RWPE2 (cell line): ENCODE results near the gene TRIM7.

Source experiments
- ATAC-seq: fragments of 200-7000 bp; cut with Tn5 transposase; 3 replicates; pipeline ENCODE4 v1.9.1; 2021; ENCODE audit warnings: low read depth
- DNase-seq: peaks from one replicate; pipeline ENCODE4 v3.0.0-alpha.2; 2020; ENCODE audit warnings: low spot score
- H3K27ac ChIP-seq: fragments of 450-650 bp; 2 replicates; pipeline ENCODE4 v1.5.1; 2017; ENCODE audit warnings: mild to moderate bottlenecking; ENCODE audit not compliant: poor library complexity, severe bottlenecking
- H3K27me3 ChIP-seq: fragments of 250-450 bp; sonication (Bioruptor Pico); 2 replicates; pipeline ENCODE4 v1.5.1; 2021; ENCODE audit warnings: mild to moderate bottlenecking, moderate library complexity; ENCODE audit not compliant: insufficient read depth, poor library complexity, severe bottlenecking
- H3K36me3 ChIP-seq: fragments of 250-450 bp; sonication (Bioruptor Pico); 2 replicates; pipeline ENCODE4 v1.5.1; 2020; ENCODE audit warnings: low read depth, mild to moderate bottlenecking, moderate library complexity
- H3K4me1 ChIP-seq: fragments of 250-450 bp; sonication (Bioruptor Pico); 2 replicates; pipeline ENCODE4 v1.5.1; 2021; ENCODE audit warnings: mild to moderate bottlenecking, moderate library complexity; ENCODE audit not compliant: insufficient read depth, poor library complexity, severe bottlenecking
- H3K4me3 ChIP-seq: fragments of 250-450 bp; sonication (Bioruptor Pico); 2 replicates; pipeline ENCODE4 v1.5.1; 2021; ENCODE audit warnings: mild to moderate bottlenecking, moderate library complexity; ENCODE audit not compliant: severe bottlenecking
- H3K9me3 ChIP-seq: fragments of 250-450 bp; sonication (Bioruptor Pico); 2 replicates; pipeline ENCODE4 v1.5.1; 2021; ENCODE audit warnings: mild to moderate bottlenecking, moderate library complexity; ENCODE audit not compliant: severe bottlenecking
- TF ChIP-seq, protein P1 (sequence below): fragments of 450-650 bp; IDR thresholded peaks from one replicate; pipeline ENCODE4 v1.5.1; 2017; ENCODE audit warnings: mild to moderate bottlenecking, moderate library complexity; ENCODE audit not compliant: poor library complexity, severe bottlenecking

TRIM7 gene

DNA sequence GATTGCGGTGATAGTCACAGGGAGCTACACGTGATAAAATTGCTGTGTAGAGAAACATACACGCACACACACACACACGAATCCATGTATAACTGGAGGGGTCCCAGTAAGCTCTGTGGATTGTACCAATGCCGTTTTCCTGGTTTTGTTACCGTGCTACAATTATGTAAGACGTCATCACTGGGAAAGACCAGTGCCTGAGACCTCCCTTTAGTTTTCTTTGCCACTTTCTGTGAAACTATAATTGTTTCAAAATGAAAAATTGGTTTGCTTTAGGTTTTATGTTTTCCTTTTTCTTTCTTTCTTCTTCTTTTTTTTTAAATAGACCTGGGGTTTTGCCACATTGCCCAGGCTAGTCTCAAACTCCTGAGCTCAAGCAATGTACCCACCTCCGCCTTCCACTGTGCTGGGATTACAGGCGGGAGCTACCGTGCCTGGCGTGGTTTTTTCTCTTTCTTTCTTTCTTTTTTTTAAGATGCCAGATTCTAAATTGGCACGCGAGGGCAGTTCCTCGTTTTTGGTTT, 36.3 kb downstream of the TRIM7 start:
- Histone ChIP-seq H3K4me1 (peaks cover 10% of the 10 kb centered on the region), H3K4me3 (no peak overlapping the region), H3K9me3 (no peaks in the 10 kb centered on the region), H3K27ac (no peak overlapping the region), H3K27me3 (no peaks in the 10 kb centered on the region), H3K36me3 (no peaks in the 10 kb centered on the region)
- TF ChIP-seq, protein P1, sequence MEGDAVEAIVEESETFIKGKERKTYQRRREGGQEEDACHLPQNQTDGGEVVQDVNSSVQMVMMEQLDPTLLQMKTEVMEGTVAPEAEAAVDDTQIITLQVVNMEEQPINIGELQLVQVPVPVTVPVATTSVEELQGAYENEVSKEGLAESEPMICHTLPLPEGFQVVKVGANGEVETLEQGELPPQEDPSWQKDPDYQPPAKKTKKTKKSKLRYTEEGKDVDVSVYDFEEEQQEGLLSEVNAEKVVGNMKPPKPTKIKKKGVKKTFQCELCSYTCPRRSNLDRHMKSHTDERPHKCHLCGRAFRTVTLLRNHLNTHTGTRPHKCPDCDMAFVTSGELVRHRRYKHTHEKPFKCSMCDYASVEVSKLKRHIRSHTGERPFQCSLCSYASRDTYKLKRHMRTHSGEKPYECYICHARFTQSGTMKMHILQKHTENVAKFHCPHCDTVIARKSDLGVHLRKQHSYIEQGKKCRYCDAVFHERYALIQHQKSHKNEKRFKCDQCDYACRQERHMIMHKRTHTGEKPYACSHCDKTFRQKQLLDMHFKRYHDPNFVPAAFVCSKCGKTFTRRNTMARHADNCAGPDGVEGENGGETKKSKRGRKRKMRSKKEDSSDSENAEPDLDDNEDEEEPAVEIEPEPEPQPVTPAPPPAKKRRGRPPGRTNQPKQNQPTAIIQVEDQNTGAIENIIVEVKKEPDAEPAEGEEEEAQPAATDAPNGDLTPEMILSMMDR: no peak
- no peak for DNase-seq
- no peak for ATAC-seq

GRCh38 chr5:181167814-181168488, 37.0 kb downstream of the TRIM7 start:
- Histone ChIP-seq H3K36me3 (no peaks in the 10 kb centered on the region), H3K9me3 (no peaks in the 10 kb centered on the region), H3K4me3 (no peak overlapping the region), H3K4me1 (peaks cover 10% of the 10 kb centered on the region), H3K27me3 (no peaks in the 10 kb centered on the region), H3K27ac (no peak overlapping the region)
- TF ChIP-seq, protein P1: peak; percentile 76
- DNase-seq (no peak), ATAC-seq (peak; percentile 10; the same call in 1 of the 3 replicates)

GRCh38 chr5:181166812-181167733, 37.9 kb downstream of the TRIM7 start:
- Histone ChIP-seq H3K27me3 (no peaks in the 10 kb centered on the region), H3K4me3 (no peak overlapping the region), H3K4me1 (peaks cover 6% of the 10 kb centered on the region), H3K9me3 (no peaks in the 10 kb centered on the region), H3K36me3 (no peaks in the 10 kb centered on the region), H3K27ac (no peak overlapping the region)
- ATAC-seq (peak; percentile 32; the same call in 2 of the 3 replicates), DNase-seq (no peak)
- TF ChIP-seq, protein P1: no peak

DNA sequence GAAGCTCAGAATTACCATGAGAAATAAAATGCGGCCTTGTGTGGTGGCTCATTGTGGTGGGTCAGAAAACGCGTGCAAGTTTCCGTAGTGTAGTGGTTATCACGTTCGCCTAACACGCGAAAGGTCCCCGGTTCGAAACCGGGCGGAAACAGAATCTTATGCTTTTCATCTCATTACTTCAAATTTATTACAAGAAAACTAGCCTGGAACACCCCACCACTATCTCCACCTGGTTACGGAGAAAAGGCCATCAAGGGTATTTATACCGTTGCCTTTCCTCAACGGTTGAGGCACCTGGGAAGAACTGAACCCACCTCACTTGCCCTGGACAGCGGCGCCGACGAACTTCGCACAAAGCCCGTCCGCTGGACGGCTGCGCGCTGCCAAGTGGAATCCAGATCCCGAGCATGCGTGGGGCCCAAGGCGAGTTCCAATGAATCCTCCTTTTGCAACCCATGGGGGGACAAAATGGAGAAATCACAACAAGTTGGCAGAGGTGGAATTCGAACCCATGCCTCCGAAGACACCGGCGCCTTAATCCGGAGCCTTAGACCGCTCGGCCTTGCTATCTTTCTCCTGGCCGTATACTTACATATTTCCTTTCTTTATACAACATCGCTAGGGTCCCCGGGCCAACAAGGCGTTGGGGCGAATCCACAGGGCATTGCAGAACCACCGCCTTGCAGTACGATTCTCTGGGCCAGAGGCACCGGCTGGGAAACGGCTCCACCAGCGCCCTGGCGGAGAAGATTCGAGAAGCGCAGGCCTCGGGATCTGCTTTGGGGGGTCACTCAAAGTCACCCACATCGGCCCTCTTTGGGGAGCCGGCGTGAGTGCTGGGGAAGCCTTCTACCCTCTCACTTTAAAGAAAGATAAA, 40.7 kb downstream of the TRIM7 start:
- peaks cover 14% of the 10 kb centered on the region for H3K4me1 ChIP-seq
- H3K27me3 ChIP-seq: no peaks in the 10 kb centered on the region
- no peak for DNase-seq
- H3K9me3 ChIP-seq: no peaks in the 10 kb centered on the region
- TF ChIP-seq, protein P1: no peak
- no peak for ATAC-seq
- no peak overlapping the region for H3K27ac ChIP-seq
- H3K4me3 ChIP-seq: no peak overlapping the region
- H3K36me3 ChIP-seq: no peaks in the 10 kb centered on the region
